B cell (primary cell): ENCODE data around the gene PLEKHM3. TPM values are rescaled to one million over a fixed set of nuclear protein-coding genes. Genes with fewer than 3 reads are reported as not detected.

Experiments used
- ATAC-seq: fragments of 200-7000 bp; cut with Tn5 transposase; one replicate; pipeline ENCODE4 v1.10.0; 2021; ENCODE audit warnings: low read depth, mild to moderate bottlenecking, moderate number of reproducible peaks, moderate library complexity
- CTCF ChIA-PET: fragments of 350-600 bp; sonication (Branson Sonifier 250); formaldehyde crosslinking; loops from one replicate; lab custom pipeline; 2021; ENCODE audit warnings: antibody characterized with exemption, inconsistent platforms; lab: Charles Lee
- POLR2A ChIA-PET: fragments of 350-600 bp; sonication (Branson Sonifier 250); formaldehyde crosslinking; loops from one replicate; lab custom pipeline; 2021; ENCODE audit warnings: antibody characterized with exemption; lab: Charles Lee
- DNase-seq: peaks from one replicate; pipeline ENCODE4 v3.0.0; 2013
- H2AFZ ChIP-seq: 2 replicates; pipeline ENCODE4 v1.6.1; 2012; ENCODE audit warnings: mild to moderate bottlenecking, low read depth, low read length; ENCODE audit not compliant: insufficient read depth, poor library complexity, severe bottlenecking
- H3K27ac ChIP-seq, 2 donors: 1 replicate in 1 of 2; 2 replicates in 1 of 2; pipeline ENCODE4 v1.5.1; 2012 to 2013; ENCODE audit warnings: low read length in 2 of 2, mild to moderate bottlenecking in 2 of 2, moderate library complexity in 1 of 2
- H3K27me3 ChIP-seq, 4 experiments: fragments of 200-600 bp in 1 of 4; sonication (generic) in 1 of 4; replicated peaks in 1 of 4; 1 replicate in 2 of 4; 2 replicates in 2 of 4; pipeline versions ENCODE4 v1.6.1 to v1.7.0; 2013 to 2016; ENCODE audit warnings: low read length in 3 of 4, mild to moderate bottlenecking in 2 of 4, mixed read lengths in 1 of 4, moderate library complexity in 1 of 4; ENCODE audit not compliant: insufficient read depth in 4 of 4, control insufficient read depth in 3 of 4; ENCODE audit errors: control extremely low read depth in 1 of 4
- H3K36me3 ChIP-seq, 2 experiments: replicated peaks in 1 of 2; 1 replicate in 1 of 2; 2 replicates in 1 of 2; pipeline versions ENCODE4 v1.6.1 to v1.7.1; 2013; ENCODE audit warnings: low read length in 1 of 2; ENCODE audit not compliant: insufficient read depth in 2 of 2, control insufficient read depth in 1 of 2; ENCODE audit errors: control extremely low read depth in 1 of 2, extremely low read depth in 1 of 2
- H3K4me1 ChIP-seq, 2 donors: fragments of 200-600 bp in 1 of 2; sonication (generic) in 1 of 2; 1 replicate in 1 of 2; 2 replicates in 1 of 2; pipeline versions ENCODE4 v1.5.1 to v1.6.1; 2013 to 2017; ENCODE audit warnings: low read length in 2 of 2; ENCODE audit not compliant: control insufficient read depth in 2 of 2, insufficient read depth in 2 of 2
- H3K4me2 ChIP-seq: replicated peaks from 2 replicates; pipeline ENCODE3; 2012; ENCODE audit warnings: mild to moderate bottlenecking, low read depth, low read length; ENCODE audit not compliant: poor library complexity, severe bottlenecking
- H3K4me3 ChIP-seq, 5 experiments: fragments of 200-600 bp in 1 of 5; sonication (generic) in 1 of 5; 1 replicate in 3 of 5; 2 replicates in 2 of 5; pipeline versions ENCODE4 v1.5.1 to v1.7.0; 2011 to 2016; ENCODE audit warnings: low read length in 4 of 5, mild to moderate bottlenecking in 4 of 5, low read depth in 2 of 5, control low read depth in 1 of 5, moderate library complexity in 1 of 5; ENCODE audit not compliant: insufficient read depth in 1 of 5; ENCODE audit errors: control extremely low read depth in 1 of 5, extremely low read depth in 1 of 5
- H3K79me2 ChIP-seq: fragments of 200-600 bp; sonication (generic); one replicate; pipeline ENCODE4 v1.6.0; 2016; ENCODE audit warnings: low read length; ENCODE audit not compliant: control insufficient read depth, insufficient read depth
- H3K9ac ChIP-seq: fragments of 200-600 bp; sonication (generic); 2 replicates; pipeline ENCODE4 v1.6.1; 2017; ENCODE audit warnings: mild to moderate bottlenecking, low read length, moderate library complexity
- H3K9me3 ChIP-seq, 3 donors: one replicate each; pipeline versions ENCODE4 v1.6.1 to v1.7.1; 2013; ENCODE audit warnings: low read length in 2 of 3; ENCODE audit not compliant: control insufficient read depth in 2 of 3, insufficient read depth in 1 of 3; ENCODE audit errors: control extremely low read depth in 1 of 3
- H4K20me1 ChIP-seq: 2 replicates; pipeline ENCODE4 v1.6.0; 2012; ENCODE audit warnings: mild to moderate bottlenecking, low read length; ENCODE audit not compliant: insufficient read depth, control insufficient read depth, poor library complexity, severe bottlenecking
- H3K27ac Mint-ChIP-seq: one replicate; pipeline ENCODE4 v1.8.0; 2021; ENCODE audit warnings: mixed read lengths
- H3K27me3 Mint-ChIP-seq: one replicate; pipeline ENCODE4 v1.8.0; 2021; ENCODE audit warnings: mixed read lengths
- H3K4me1 Mint-ChIP-seq: one replicate; pipeline ENCODE4 v1.8.0; 2021; ENCODE audit warnings: mixed read lengths
- H3K4me3 Mint-ChIP-seq: one replicate; pipeline ENCODE4 v1.8.0; 2021; ENCODE audit warnings: mixed read lengths
- H3K9me3 Mint-ChIP-seq: one replicate; pipeline ENCODE4 v1.8.0; 2022; ENCODE audit warnings: mixed read lengths; ENCODE audit not compliant: insufficient read depth
- EZH2 ChIP-seq: IDR thresholded peaks from 2 replicates; pipeline ENCODE4 v1.6.1; 2012; ENCODE audit warnings: borderline replicate concordance, low read depth, mild to moderate bottlenecking, moderate library complexity, low read length; ENCODE audit not compliant: insufficient read depth, poor library complexity, severe bottlenecking
- WGBS: methylation state at CpG from one replicate; pipeline ENCODE4 v1.1.5; 2013; ENCODE audit warnings: missing lambda C conversion rate; ENCODE audit not compliant: insufficient coverage; 5-methylcytosine and 5-hydroxymethylcytosine counted together
- intact Hi-C: fragments of 100-400 bp; cut with micrococcal nuclease; formaldehyde crosslinking; loops from one replicate; pipeline ENCODE4 v1.10.0; 2022
- polyA plus RNA-seq: library from polyadenylated mRNA; depleted of rRNA; stranded (reverse); fragments of >200 nt; gene quantifications from 2 replicates; pipeline ENCODE4 v1.2.3, GENCODE V29; 2012
- total RNA-seq, 2 donors: library from RNA; stranded (reverse); fragments of 120-200 nt in 1 of 2; gene quantifications; 1 replicate in 1 of 2; 2 replicates in 1 of 2; pipeline versions ENCODE4 v1.2.3 to v1.2.4, GENCODE V29; 2013 to 2022
- TF ChIP-seq, protein P1 (sequence below): fragments of 200-600 bp; IDR thresholded peaks from one replicate; pipeline ENCODE4 v1.8.0; 2022; ENCODE audit warnings: antibody characterized with exemption, mild to moderate bottlenecking

The PLEKHM3 gene
- total and polyA plus RNA-seq, 2 donors (not counting 1 experiment from before 2014, with no cell fraction given) = 4.0 to 17.7 TPM

DNA sequence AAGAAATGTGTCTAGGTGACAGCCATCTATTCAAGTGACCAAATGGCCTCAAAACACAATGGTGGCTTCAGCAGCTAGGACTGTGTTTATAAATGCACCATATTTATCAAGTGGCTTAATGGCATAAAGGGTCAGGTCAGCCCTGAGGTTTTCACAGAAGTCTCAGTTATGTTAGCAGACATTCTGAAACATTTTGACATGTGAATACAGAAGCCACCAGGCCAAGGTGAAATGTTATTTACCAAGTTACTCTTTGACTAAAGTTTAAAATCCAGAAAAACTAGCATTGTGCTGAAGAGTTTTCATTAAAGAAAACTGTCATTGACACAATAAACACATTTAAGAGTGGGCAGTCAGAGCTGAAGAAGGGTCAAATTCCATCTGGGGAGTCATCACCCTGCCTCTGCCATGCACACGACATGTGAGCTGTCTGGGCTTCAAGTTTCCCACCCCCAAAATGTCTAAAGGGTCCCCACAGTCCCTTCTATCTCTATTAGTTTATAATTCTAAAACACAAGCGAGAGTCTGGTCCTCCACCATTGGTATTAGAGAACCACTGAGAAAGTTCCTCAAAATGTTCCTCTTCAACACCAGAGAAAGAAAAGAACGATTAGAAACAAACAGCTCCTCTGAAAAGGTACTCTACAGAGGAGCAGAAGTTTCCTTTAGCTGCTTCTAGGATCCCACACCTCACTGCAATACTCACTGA, 178.1 kb downstream of the PLEKHM3 start:
- Histone ChIP-seq H3K4me1 (no peaks in the 10 kb centered on the region), H3K9me3 (no peaks in the 10 kb centered on the region), H3K79me2 (no peaks in the 10 kb centered on the region), H3K27me3 (no peaks in the 10 kb centered on the region), H2AFZ (no peak overlapping the region), H3K9ac (no peak overlapping the region), H3K4me3 (no peak overlapping the region), H4K20me1 (no peaks in the 10 kb centered on the region), H3K27ac (no peak overlapping the region), H3K4me2 (no peak overlapping the region), H3K36me3 (no peaks in the 10 kb centered on the region)
- Mint-ChIP-seq H3K4me3 (no peak overlapping the region), H3K27ac (no peak overlapping the region), H3K9me3 (no peaks in the 10 kb centered on the region), H3K4me1 (peaks cover 5% of the 10 kb centered on the region), H3K27me3 (no peaks in the 10 kb centered on the region)
- POLR2A ChIA-PET = no interaction called here
- 43% methylated on average over 3 of the region's 3 CpGs for WGBS
- CTCF ChIA-PET = no interaction called here
- ATAC-seq (no peak), DNase-seq (no peak)
- intact Hi-C loops = no loop called here
- TF ChIP-seq EZH2 = no peak
- TF ChIP-seq, protein P1, sequence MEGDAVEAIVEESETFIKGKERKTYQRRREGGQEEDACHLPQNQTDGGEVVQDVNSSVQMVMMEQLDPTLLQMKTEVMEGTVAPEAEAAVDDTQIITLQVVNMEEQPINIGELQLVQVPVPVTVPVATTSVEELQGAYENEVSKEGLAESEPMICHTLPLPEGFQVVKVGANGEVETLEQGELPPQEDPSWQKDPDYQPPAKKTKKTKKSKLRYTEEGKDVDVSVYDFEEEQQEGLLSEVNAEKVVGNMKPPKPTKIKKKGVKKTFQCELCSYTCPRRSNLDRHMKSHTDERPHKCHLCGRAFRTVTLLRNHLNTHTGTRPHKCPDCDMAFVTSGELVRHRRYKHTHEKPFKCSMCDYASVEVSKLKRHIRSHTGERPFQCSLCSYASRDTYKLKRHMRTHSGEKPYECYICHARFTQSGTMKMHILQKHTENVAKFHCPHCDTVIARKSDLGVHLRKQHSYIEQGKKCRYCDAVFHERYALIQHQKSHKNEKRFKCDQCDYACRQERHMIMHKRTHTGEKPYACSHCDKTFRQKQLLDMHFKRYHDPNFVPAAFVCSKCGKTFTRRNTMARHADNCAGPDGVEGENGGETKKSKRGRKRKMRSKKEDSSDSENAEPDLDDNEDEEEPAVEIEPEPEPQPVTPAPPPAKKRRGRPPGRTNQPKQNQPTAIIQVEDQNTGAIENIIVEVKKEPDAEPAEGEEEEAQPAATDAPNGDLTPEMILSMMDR = no peak

DNA sequence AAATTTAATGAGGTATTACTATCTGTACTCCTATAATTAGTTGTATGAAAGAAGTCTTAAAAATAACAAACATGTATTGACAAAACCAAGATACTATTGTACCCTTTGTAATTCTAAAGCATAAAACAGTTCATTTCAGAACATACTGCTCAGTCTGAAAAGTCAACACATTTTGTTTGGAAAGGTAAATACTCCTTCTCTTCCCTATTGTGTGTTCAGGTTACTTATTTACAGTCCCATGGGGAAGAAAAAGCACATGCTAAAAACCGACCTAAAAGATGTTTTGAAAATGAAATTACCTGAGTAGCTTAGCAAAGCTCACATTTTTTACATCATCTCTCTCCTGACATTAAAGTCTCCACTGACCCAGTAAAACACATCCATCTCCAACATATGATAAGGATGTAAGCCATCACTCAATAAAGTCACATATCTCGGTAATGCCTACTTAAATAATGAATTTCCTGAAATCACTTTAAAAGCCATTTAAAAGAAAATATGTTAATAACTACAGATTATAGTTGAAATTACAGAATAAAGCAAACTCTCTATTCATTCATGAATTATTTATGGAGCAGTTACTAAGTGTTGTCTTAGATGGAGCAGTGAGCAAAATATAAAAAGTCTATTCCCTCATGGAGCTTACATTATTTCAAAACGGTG, 180.0 kb downstream of the PLEKHM3 start:
- TF ChIP-seq, protein P1 = no peak
- TF ChIP-seq EZH2 = no peak
- DNase-seq (no peak), ATAC-seq (no peak)
- H3K9me3 ChIP-seq = no peaks in the 10 kb centered on the region
- Mint-ChIP-seq H3K4me1 (peaks cover 5% of the 10 kb centered on the region), H3K27me3 (no peaks in the 10 kb centered on the region), H3K4me3 (no peak overlapping the region), H3K27ac (no peak overlapping the region), H3K9me3 (no peaks in the 10 kb centered on the region)
- no peaks in the 10 kb centered on the region for H3K79me2 ChIP-seq
- H3K27ac ChIP-seq = no peak overlapping the region
- no peaks in the 10 kb centered on the region for H3K27me3 ChIP-seq
- intact Hi-C loops = no loop called here
- no peak overlapping the region for H2AFZ ChIP-seq
- ChIA-PET CTCF (no interaction called here), POLR2A (interaction anchor here (0.5 kb wide), 1 partner anchor 151 kb away, joined by 8 read pairs; no protein-coding TSS in a partner anchor)
- H3K4me2 ChIP-seq = no peak overlapping the region
- no peak overlapping the region for H3K4me3 ChIP-seq
- H3K36me3 ChIP-seq = no peaks in the 10 kb centered on the region
- H3K4me1 ChIP-seq = no peaks in the 10 kb centered on the region
- no peaks in the 10 kb centered on the region for H4K20me1 ChIP-seq
- no CpG with 5 or more reads among the region's 3 CpGs for WGBS
- no peak overlapping the region for H3K9ac ChIP-seq
